ENCODE measurements around the gene PLVAP.

DNA sequence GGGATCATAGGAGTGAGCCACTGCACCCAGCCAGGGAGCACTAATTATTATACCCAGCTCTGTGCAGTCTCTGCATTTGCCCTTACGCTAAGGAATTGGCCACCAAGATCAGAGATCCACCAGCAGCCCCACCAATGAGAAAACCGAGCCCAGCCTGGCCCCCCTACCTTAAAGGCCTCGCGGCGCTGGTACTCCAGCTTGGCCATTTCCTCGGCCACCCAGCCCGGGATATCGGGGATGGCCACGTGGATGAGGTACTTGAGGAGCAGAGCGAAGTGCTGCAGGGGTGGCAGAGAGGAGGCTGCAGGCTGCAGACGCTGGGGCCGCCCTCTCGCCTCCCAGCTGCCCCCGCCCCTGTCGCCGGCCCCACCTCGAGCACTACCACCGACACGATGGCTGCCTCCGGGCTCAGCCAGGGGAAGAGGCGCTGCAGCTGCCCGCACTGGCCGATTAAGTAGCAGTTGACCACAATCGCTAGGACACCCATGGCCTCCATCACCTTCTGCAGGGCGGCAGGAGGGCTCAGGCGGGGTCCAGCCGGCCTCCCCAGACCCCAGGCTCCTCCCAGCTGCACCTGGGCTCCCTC is 50.0 kb downstream of the PLVAP start:
- TF ChIP-seq POLR2AphosphoS5 (IDR thresholded peaks at IDR 0.05; ENCODE audit: insufficient read depth in 1 of 2, low read depth in 1 of 2) (no peak), POLR2A (IDR thresholded peaks at IDR 0.05) (no peak)
- TF ChIP-seq, protein P1, sequence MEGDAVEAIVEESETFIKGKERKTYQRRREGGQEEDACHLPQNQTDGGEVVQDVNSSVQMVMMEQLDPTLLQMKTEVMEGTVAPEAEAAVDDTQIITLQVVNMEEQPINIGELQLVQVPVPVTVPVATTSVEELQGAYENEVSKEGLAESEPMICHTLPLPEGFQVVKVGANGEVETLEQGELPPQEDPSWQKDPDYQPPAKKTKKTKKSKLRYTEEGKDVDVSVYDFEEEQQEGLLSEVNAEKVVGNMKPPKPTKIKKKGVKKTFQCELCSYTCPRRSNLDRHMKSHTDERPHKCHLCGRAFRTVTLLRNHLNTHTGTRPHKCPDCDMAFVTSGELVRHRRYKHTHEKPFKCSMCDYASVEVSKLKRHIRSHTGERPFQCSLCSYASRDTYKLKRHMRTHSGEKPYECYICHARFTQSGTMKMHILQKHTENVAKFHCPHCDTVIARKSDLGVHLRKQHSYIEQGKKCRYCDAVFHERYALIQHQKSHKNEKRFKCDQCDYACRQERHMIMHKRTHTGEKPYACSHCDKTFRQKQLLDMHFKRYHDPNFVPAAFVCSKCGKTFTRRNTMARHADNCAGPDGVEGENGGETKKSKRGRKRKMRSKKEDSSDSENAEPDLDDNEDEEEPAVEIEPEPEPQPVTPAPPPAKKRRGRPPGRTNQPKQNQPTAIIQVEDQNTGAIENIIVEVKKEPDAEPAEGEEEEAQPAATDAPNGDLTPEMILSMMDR (IDR thresholded peaks at IDR 0.05): no peak

Measured in vagina (tissue), 2 donors.